GM19324 (cell line): ENCODE measurements around the gene ATP13A2.
A peak's percentile ranks its signal among the peaks of the same experiment; 100 is the strongest.
"Not testable (repeated sequence)": the region's sequence is repeated elsewhere in the genome, so short reads cannot be mapped to it uniquely, and the experiment has no call there.

ENCODE experiments used
- ATAC-seq: cut with Tn5 transposase; IDR thresholded peaks from one replicate; pipeline ENCODE4 v1.9.1; 2021; ENCODE audit warnings: mild to moderate bottlenecking, moderate library complexity; ENCODE audit not compliant: unreplicated experiment, low FRiP score

ATP13A2 gene

GRCh38 chr1:16966282-16966681 is 45.4 kb downstream of the ATP13A2 start:
- no peak for ATAC-seq

GRCh38 chr1:16965486-16966067 is 46.2 kb downstream of the ATP13A2 start:
- ATAC-seq, result no peak

GRCh38 chr1:16964169-16964568 is 47.6 kb downstream of the ATP13A2 start:
- ATAC-seq, result not testable (repeated sequence)

- no peak for ATAC-seq
Measured at GRCh38 chr1:16961297-16962133, 50.2 kb downstream of the ATP13A2 start.

GRCh38 chr1:16960560-16961296 is 51.0 kb downstream of the ATP13A2 start:
- peak; percentile 76 for ATAC-seq

GRCh38 chr1:16958475-16958874 is 53.3 kb downstream of the ATP13A2 start:
- no peak for ATAC-seq

DNA sequence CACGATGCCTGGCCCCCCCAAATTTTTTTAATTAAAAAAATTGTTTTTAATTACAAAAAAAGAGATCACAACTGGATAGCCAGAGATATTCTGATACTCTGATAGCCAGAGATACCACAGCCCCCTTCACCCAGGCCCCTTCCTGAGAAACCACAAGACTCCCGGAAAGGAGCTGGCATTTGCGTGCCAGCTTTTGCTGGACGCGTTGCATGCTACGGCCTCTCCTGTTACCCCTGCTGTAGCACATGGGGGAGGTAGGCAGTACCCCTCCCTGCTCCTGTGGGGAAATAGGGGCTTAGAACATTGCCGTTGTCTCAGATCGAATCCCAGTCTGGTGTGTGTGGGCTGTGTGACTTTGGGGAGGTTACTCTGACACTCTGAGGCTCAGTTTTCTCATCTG is 54.0 kb downstream of the ATP13A2 start:
- no peak for ATAC-seq

- no peak for ATAC-seq
Measured at GRCh38 chr1:16956775-16957174, 55.0 kb downstream of the ATP13A2 start.

DNA sequence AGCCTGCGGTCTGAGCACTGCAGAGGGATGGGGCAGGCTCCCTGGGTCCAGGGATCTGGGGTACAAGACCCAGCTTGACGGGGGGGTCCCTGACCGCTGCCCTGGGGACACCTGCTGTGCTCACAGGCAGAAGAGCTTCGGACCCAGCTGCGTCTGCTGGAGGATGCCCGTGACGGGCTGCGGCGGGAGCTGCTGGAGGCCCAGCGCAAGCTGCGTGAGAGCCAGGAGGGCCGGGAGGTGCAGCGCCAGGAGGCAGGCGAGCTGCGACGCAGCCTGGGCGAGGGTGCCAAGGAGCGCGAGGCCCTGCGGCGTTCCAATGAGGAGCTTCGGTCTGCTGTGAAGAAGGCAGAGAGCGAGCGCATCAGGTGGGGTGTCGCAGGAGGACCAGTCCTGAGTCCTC is 56.5 kb downstream of the ATP13A2 start:
- no peak for ATAC-seq

GRCh38 chr1:16954579-16954978 is 57.1 kb downstream of the ATP13A2 start:
- ATAC-seq, result no peak

GRCh38 chr1:16952376-16952775 is 59.4 kb downstream of the ATP13A2 start:
- ATAC-seq, result not testable (repeated sequence)

DNA sequence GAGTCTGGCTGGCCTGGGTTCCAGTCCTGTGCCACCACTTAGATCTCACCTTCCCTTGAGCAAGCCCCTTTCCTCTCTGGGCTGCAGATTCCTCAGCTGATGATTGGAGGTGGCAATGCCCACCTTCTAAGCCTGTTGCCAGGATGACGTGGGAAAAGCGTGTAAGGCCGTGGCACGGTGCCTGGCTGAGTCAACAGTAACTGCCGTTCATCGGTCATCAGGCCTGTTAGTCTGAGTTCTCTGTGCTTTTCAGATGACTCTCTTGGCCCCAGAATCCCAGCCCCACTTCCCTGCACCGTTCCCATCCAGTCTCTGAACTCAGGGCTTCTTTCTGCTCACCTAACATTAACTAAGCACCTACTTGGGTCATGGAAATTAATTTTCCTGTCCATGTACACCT is 62.7 kb downstream of the ATP13A2 start:
- not testable (repeated sequence) for ATAC-seq

- not testable (repeated sequence) for ATAC-seq
Measured at GRCh38 chr1:16948282-16948891, 63.3 kb downstream of the ATP13A2 start.

DNA sequence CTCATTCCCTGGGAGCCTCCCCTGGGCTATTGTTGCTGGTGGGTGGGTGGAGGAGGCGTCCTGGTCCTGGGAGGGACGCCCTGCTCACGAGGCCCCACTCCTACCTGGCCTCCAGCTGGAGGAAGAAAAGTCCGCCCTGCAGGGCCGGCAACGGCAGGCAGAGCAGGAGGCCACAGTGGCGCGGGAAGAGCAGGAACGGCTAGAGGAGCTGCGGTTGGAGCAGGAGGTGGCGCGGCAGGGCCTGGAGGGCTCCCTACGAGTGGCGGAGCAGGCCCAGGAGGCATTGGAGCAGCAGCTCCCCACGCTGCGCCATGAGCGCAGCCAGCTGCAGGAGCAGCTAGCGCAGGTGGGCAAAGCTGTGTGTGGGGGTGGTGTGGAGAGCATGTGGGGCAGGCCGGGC is 65.1 kb downstream of the ATP13A2 start:
- ATAC-seq, result no peak

GRCh38 chr1:16946185-16946584 is 65.5 kb downstream of the ATP13A2 start:
- ATAC-seq, result not testable (repeated sequence)

GRCh38 chr1:16945512-16945911 is 66.2 kb downstream of the ATP13A2 start:
- not testable (repeated sequence) for ATAC-seq

DNA sequence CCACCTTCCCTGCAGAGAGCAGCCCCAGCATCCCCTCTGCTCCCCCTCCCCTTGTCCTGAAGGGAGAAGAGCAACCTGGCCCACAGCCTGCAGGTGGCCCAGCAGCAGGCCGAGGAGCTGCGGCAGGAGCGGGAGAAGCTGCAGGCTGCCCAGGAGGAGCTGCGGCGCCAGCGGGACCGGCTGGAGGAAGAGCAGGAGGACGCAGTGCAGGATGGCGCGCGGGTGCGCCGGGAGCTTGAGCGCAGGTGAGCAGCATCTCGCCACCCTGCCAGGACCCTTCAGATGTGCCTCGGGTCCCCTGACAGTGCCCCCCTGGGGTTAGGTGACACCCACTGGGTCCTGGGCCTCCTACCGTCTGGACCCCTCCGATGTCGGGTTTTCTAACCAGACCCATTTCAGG is 67.7 kb downstream of the ATP13A2 start:
- ATAC-seq, result no peak

GRCh38 chr1:16939386-16940180 is 72.1 kb downstream of the ATP13A2 start:
- not testable (repeated sequence) for ATAC-seq

DNA sequence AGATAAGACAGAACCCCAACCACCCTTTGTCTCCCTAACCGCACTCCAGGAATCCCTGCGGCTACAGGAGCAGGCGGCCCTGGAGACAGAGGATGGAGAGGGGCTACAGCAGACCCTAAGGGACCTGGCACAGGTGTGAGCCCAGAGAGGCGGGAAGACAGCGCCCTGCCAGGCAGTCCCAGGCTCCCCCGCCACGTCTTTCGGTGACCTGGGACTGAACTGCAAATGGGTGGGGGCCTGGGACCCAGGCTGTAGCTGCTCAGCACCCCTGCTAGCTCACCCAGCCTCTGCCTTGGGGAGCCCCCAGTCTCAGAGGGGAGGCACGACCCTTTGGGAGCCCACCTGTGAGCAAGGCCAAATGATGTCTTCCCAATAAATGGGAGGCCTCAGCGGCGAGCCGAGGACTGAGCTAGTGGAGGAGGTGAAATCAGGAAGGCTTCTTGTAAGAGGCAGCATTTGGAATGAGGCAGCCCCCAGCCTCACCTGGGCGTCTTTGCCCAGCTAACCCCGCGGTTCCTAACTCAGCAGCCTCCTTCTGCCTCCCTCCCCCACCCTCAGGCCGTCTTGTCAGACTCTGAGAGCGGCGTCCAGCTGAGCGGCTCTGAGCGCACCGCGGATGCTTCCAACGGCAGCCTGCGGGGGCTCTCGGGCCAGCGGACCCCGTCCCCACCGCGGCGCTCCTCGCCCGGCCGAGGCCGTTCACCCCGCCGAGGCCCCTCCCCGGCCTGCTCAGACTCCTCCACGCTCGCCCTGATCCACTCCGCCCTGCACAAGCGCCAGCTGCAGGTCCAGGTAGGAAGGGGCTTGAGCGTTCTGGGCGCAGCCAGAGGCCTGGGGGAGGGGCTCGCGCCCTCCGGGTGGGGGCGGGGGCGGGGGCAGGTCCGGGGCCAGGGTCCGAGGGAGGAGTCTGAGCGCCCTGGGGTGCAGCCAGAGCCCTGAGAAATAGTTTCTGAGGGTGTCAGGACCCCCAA is 73.1 kb downstream of the ATP13A2 start:
- ATAC-seq, result no peak
